ENCODE data around the gene MMS19.

MMS19 gene

DNA sequence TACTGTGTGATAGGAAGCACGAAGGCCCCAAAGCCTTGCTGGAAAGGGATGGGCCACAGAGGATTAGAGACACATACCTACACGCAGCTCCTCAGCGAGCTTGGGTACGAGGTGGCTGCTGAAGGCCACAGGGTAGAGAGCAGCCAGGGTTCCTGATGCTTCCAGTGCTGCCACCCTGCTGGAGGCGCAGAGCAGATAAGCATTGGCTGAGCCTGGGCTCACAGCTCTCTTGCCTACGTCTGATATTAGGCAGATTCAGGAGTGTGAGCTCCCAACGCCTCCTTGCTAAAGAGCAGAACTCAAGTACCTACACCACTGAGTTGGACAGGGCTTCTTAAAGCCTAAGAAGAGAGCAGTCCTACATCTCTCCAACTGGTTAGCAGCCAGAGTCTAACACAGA, 32.2 kb downstream of the MMS19 start:
- no peak overlapping the region for H3K4me2 ChIP-seq (ENCODE audit: low read depth, low read length, poor library complexity, severe bottlenecking)
- H3K27me3 ChIP-seq (ENCODE audit: low read length) = no peaks in the 10 kb centered on the region
- H3K9me3 ChIP-seq (ENCODE audit: insufficient read depth, low read length) = no peaks in the 10 kb centered on the region
- no peak overlapping the region for H2AFZ ChIP-seq (ENCODE audit: low read depth, low read length, severe bottlenecking)
- peaks cover 10% of the 10 kb centered on the region; the same call in 1 of the 2 replicates for H3F3A ChIP-seq (ENCODE audit: insufficient read depth)
- no peaks in the 10 kb centered on the region for H4K20me1 ChIP-seq (ENCODE audit: low read depth, low read length)
- no peaks in the 10 kb centered on the region for H3K79me2 ChIP-seq (ENCODE audit: insufficient read depth, low read length)
- no peak overlapping the region for H3K4me3 ChIP-seq (ENCODE audit: insufficient read depth, low read length, poor library complexity, severe bottlenecking)
- H3K27ac ChIP-seq (ENCODE audit: low read depth, low read length) = no peak overlapping the region
- peaks cover 11% of the 10 kb centered on the region; the same call in 1 of the 2 replicates for H3K36me3 ChIP-seq (ENCODE audit: low read length)
- H3K9me2 ChIP-seq (replicated peaks; ENCODE audit: insufficient read depth, low read length) = no peaks in the 10 kb centered on the region
- H3K9ac ChIP-seq (ENCODE audit: low read length) = no peak overlapping the region
- TF ChIP-seq EZH2phosphoT487 (conservative IDR thresholded peaks at IDR 0.05; ENCODE audit: low read length) = no peak
- TF ChIP-seq, protein P1, sequence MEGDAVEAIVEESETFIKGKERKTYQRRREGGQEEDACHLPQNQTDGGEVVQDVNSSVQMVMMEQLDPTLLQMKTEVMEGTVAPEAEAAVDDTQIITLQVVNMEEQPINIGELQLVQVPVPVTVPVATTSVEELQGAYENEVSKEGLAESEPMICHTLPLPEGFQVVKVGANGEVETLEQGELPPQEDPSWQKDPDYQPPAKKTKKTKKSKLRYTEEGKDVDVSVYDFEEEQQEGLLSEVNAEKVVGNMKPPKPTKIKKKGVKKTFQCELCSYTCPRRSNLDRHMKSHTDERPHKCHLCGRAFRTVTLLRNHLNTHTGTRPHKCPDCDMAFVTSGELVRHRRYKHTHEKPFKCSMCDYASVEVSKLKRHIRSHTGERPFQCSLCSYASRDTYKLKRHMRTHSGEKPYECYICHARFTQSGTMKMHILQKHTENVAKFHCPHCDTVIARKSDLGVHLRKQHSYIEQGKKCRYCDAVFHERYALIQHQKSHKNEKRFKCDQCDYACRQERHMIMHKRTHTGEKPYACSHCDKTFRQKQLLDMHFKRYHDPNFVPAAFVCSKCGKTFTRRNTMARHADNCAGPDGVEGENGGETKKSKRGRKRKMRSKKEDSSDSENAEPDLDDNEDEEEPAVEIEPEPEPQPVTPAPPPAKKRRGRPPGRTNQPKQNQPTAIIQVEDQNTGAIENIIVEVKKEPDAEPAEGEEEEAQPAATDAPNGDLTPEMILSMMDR (IDR thresholded peaks at IDR 0.05; ENCODE audit: insufficient read depth, low read length, poor library complexity, severe bottlenecking) = no peak

DNA sequence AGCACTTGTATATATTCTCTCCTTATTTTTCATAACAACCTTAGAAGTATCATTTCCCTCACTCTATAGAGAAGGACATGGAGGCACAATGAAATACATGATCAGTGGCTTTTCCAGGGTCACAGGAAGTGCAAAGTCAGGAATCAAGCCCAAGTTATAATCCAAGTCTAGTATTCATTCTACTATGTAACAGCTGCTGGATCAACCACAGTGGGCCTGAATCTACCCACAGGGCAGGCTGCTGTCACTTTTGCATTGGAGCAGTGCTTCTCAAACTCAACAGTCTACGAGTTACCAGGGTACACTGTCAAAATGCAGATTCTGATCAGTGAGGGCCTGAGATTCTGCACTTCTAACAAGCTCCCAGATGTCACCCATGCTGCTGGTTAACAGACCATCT, 34.0 kb downstream of the MMS19 start:
- no peaks in the 10 kb centered on the region for H4K20me1 ChIP-seq (ENCODE audit: low read depth, low read length)
- no peaks in the 10 kb centered on the region for H3K79me2 ChIP-seq (ENCODE audit: insufficient read depth, low read length)
- H3K9me3 ChIP-seq (ENCODE audit: insufficient read depth, low read length) = no peaks in the 10 kb centered on the region
- no peak overlapping the region for H3K27ac ChIP-seq (ENCODE audit: low read depth, low read length)
- no peak overlapping the region for H3K9ac ChIP-seq (ENCODE audit: low read length)
- TF ChIP-seq, protein P1 (IDR thresholded peaks at IDR 0.05; ENCODE audit: insufficient read depth, low read length, poor library complexity, severe bottlenecking) = no peak
- TF ChIP-seq EZH2phosphoT487 (conservative IDR thresholded peaks at IDR 0.05; ENCODE audit: low read length) = no peak
- peaks cover 10% of the 10 kb centered on the region; the same call in 1 of the 2 replicates for H3F3A ChIP-seq (ENCODE audit: insufficient read depth)
- H3K4me3 ChIP-seq (ENCODE audit: insufficient read depth, low read length, poor library complexity, severe bottlenecking) = no peak overlapping the region
- peaks cover 16% of the 10 kb centered on the region; the same call in 1 of the 2 replicates for H3K36me3 ChIP-seq (ENCODE audit: low read length)
- H3K27me3 ChIP-seq (ENCODE audit: low read length) = no peaks in the 10 kb centered on the region
- H2AFZ ChIP-seq (ENCODE audit: low read depth, low read length, severe bottlenecking) = no peak overlapping the region
- no peaks in the 10 kb centered on the region for H3K9me2 ChIP-seq (replicated peaks; ENCODE audit: insufficient read depth, low read length)
- H3K4me2 ChIP-seq (ENCODE audit: low read depth, low read length, poor library complexity, severe bottlenecking) = no peak overlapping the region

DNA sequence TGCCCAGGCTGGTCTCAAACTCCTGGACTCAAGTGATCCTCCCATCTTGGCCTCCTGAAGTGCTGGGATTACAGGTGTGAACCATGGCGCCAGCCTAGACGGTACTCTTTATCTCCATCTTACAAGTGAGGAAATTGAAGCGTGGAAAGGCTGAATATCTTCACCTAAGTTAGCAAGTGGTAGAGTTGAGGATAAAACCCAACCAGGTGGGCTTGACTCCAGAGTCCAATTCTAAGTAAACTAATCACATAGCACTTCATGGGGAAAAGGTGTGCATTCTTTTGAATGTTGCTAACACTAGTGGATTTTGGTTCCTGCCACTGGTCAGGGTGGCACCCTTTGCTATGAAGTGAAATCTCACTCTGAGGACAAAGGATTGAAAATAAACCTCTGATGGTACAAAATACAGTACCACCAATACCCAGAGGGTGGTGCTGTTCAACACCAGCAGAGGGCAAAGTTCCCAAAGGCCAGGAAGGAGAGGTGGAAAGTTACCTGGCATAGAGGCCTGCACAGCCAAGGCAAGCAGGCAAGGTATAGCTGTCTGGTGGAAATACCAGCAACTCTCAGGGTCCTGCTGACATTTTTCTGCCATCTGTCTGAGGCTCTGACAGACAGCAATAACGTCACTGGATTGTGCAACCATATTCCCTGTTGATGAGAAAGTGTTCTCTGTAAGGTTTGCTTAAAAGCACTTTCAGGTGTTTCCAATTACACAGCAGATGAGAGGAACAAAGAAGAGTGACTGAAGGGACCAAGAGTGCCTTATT, 34.7 kb downstream of the MMS19 start:
- Histone ChIP-seq H3F3A (ENCODE audit: insufficient read depth) (peaks cover 10% of the 10 kb centered on the region; the same call in 1 of the 2 replicates), H3K27ac (ENCODE audit: low read depth, low read length) (no peak overlapping the region), H2AFZ (ENCODE audit: low read depth, low read length, severe bottlenecking) (no peak overlapping the region), H4K20me1 (ENCODE audit: low read depth, low read length) (no peaks in the 10 kb centered on the region), H3K4me2 (ENCODE audit: low read depth, low read length, poor library complexity, severe bottlenecking) (no peak overlapping the region), H3K27me3 (ENCODE audit: low read length) (no peaks in the 10 kb centered on the region), H3K9ac (ENCODE audit: low read length) (no peak overlapping the region), H3K9me3 (ENCODE audit: insufficient read depth, low read length) (no peaks in the 10 kb centered on the region), H3K4me3 (ENCODE audit: insufficient read depth, low read length, poor library complexity, severe bottlenecking) (no peak overlapping the region), H3K79me2 (ENCODE audit: insufficient read depth, low read length) (no peaks in the 10 kb centered on the region), H3K36me3 (ENCODE audit: low read length) (peaks cover 20% of the 10 kb centered on the region; the same call in 1 of the 2 replicates), H3K9me2 (replicated peaks; ENCODE audit: insufficient read depth, low read length) (no peaks in the 10 kb centered on the region)
- no peak for TF ChIP-seq EZH2phosphoT487 (conservative IDR thresholded peaks at IDR 0.05; ENCODE audit: low read length)
- TF ChIP-seq, protein P1 (IDR thresholded peaks at IDR 0.05; ENCODE audit: insufficient read depth, low read length, poor library complexity, severe bottlenecking) = peak; percentile 86

Measured in SU-DHL-6 (cell line).